HT1080 (cell line): ENCODE data around the gene RNF141. TPM values are rescaled to one million over a fixed set of nuclear protein-coding genes. Genes with fewer than 3 reads are reported as not detected.

Experiments
- DNase-seq: peaks from one replicate; pipeline ENCODE4 v3.0.0-alpha.2; 2015; ENCODE audit warnings: low read depth
- total RNA-seq: library from RNA; depleted of rRNA; stranded (reverse); fragments of >200 nt; shearing (Covaris generic); gene quantifications from 2 replicates; pipeline ENCODE4 v1.2.3, GENCODE V29; 2014

RNF141 gene
- total RNA-seq, 1 experiment from 2014 or later, result 8.6 TPM

- no peak for DNase-seq
Observed at GRCh38 chr11:10524471-10524870, 16.5 kb downstream of the RNF141 start.

- no peak for DNase-seq
Observed at GRCh38 chr11:10522921-10523320, 18.1 kb downstream of the RNF141 start.

- no peak for DNase-seq
Observed at GRCh38 chr11:10522276-10522675, 18.7 kb downstream of the RNF141 start.

GRCh38 chr11:10520562-10520961, 20.4 kb downstream of the RNF141 start:
- DNase-seq, result no peak

GRCh38 chr11:10519630-10520029, 21.4 kb downstream of the RNF141 start:
- no peak for DNase-seq

GRCh38 chr11:10518891-10519290, 22.1 kb downstream of the RNF141 start:
- no peak for DNase-seq

- no peak for DNase-seq
Observed at GRCh38 chr11:10518123-10518522, 22.9 kb downstream of the RNF141 start.

- no peak for DNase-seq
Observed at GRCh38 chr11:10515418-10515817, 25.6 kb downstream of the RNF141 start.

- no peak for DNase-seq
Observed at GRCh38 chr11:10514709-10515108, 26.3 kb downstream of the RNF141 start.

GRCh38 chr11:10514202-10514601, 26.8 kb downstream of the RNF141 start:
- no peak for DNase-seq

GRCh38 chr11:10511181-10511621, 29.8 kb downstream of the RNF141 start:
- DNase-seq, result no peak

GRCh38 chr11:10506008-10506370, 35.0 kb downstream of the RNF141 start:
- no peak for DNase-seq

- no peak for DNase-seq
Observed at GRCh38 chr11:10505278-10506007, 35.5 kb downstream of the RNF141 start.

- DNase-seq, result no peak
Observed at GRCh38 chr11:10504490-10504889, 36.5 kb downstream of the RNF141 start.

GRCh38 chr11:10503777-10504480, 37.1 kb downstream of the RNF141 start:
- DNase-seq, result no peak

GRCh38 chr11:10503221-10503620, 37.8 kb downstream of the RNF141 start:
- no peak for DNase-seq

GRCh38 chr11:10502770-10503169, 38.2 kb downstream of the RNF141 start:
- no peak for DNase-seq

- no peak for DNase-seq
Observed at GRCh38 chr11:10502065-10502680, 38.8 kb downstream of the RNF141 start.

GRCh38 chr11:10500757-10501684, 40.0 kb downstream of the RNF141 start:
- DNase-seq, result no peak

GRCh38 chr11:10499874-10500601, 40.9 kb downstream of the RNF141 start:
- no peak for DNase-seq

GRCh38 chr11:10499452-10499851, 41.5 kb downstream of the RNF141 start:
- DNase-seq, result no peak
